ENCODE data around the gene MLLT6. TPM values are rescaled to one million over a fixed set of nuclear protein-coding genes. Genes with fewer than 3 reads are reported as not detected.

Gene MLLT6
- total RNA-seq, 4 donors from 2014 or later: 48.2 to 76.8 (median 56.3) TPM

- H3K27me3 ChIP-seq: no peaks in the 10 kb centered on the region
- intact Hi-C loops (cut with DNase I; ENCODE audit: low total_unique reads): loop anchor here (1.0 to 5.0 kb wide), 2 partner anchors 27 to 164 kb away; partner anchors contain the start of gene CISD3
- ATAC-seq (no peak), DNase-seq (no peak)
- peaks cover 24 to 25% of the 10 kb centered on the region in 2 donors for H3K4me1 ChIP-seq
- H3K9me3 ChIP-seq: no peaks in the 10 kb centered on the region
- H3K4me3 ChIP-seq: peak overlapping the region; percentile 71 to 93 (median 78)
- in situ Hi-C loops (cut with MboI; ENCODE audit: low sequenced_read_pairs in 4 of 4): no loop called here
- peaks cover 0 to 7% of the 10 kb centered on the region in 2 donors for H3K36me3 ChIP-seq
- TF ChIP-seq CTCF (IDR thresholded peaks at IDR 0.05 in 4 of 5, conservative IDR thresholded peaks at IDR 0.05 in 1 of 5): no peak
- TF ChIP-seq POLR2A (IDR thresholded peaks at IDR 0.05): no peak
- peak overlapping the region; percentile 96 to 100 (median 98) for H3K27ac ChIP-seq
Measured at GRCh38 chr17:38702916-38703741, 1.9 kb upstream of the MLLT6 start.

DNA sequence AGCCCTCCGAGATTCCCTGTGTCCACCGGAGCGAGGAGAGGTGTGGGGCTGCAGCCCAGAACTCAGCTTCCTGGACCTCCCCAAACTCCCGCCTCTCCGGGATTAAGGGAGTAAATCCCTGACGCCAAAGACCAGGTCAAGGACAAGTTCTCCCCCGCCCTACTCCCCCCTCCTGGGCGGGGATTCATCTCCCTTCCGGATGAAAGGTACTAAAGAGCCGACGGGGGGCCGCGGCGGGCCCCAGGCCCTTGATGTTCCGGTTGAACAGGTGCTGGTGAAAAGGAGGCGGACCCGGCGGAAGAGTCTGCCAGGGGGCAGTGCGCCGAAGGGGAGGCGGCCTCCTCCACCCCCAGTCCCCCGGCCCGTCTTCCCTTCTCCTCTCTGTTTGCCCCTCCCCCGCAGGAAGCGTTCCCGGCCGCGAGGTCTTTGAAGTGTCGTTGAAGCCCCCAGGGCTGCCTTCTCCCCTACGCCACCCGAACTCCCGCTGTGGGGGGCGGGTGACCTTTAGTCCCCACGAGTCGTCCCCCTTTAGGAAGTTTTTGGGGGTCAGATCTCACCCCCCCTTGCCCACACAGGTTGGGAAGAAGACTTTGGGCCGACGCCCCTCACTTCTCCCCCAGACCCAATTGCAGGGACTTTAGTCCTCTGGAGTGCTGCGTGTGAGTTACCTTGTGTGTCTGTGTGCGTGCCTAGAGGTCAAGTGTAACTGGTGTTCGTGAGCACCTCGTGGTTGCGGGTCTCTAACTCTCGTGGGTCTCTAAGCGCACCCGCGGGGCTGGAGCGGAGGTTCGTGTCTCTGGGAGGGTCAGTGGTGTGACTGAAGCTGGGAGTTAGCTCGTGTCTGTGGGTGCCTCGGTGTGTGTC, 1.1 kb upstream of the MLLT6 start:
- H3K4me1 ChIP-seq: peaks cover 28 to 29% of the 10 kb centered on the region in 2 donors
- peak overlapping the region; percentile 71 to 93 (median 78) for H3K4me3 ChIP-seq
- H3K36me3 ChIP-seq: peaks cover 0 to 7% of the 10 kb centered on the region in 2 donors
- peak; percentile 73 to 91 for DNase-seq
- H3K27ac ChIP-seq: peak overlapping the region; percentile 96 to 100 (median 98)
- no peaks in the 10 kb centered on the region for H3K9me3 ChIP-seq
- TF ChIP-seq CTCF (IDR thresholded peaks at IDR 0.05 in 4 of 5, conservative IDR thresholded peaks at IDR 0.05 in 1 of 5) (no peak), POLR2A (IDR thresholded peaks at IDR 0.05) (peak; percentile 66 to 72)
- intact Hi-C loops (cut with DNase I; ENCODE audit: low total_unique reads): loop anchor here (1.0 to 5.0 kb wide), 3 partner anchors 27 to 163 kb away; partner anchors contain the start of gene PSMB3
- in situ Hi-C loops (cut with MboI; ENCODE audit: low sequenced_read_pairs in 4 of 4): no loop called here
- ATAC-seq: peak; percentile 25 to 43
- H3K27me3 ChIP-seq: no peaks in the 10 kb centered on the region

DNA sequence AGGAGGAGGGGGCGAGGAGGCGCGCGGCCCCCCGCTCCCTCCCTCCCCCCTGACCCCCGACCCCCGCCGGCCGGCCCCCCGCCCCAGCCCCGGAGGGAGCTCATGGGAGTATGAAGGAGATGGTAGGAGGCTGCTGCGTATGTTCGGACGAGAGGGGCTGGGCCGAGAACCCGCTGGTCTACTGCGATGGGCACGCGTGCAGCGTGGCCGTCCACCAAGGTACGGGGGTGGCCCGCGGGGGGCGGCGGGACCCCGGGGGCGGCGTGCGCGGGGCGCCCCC, 390 bp downstream of the MLLT6 start:
- intact Hi-C loops (cut with DNase I; ENCODE audit: low total_unique reads) (loop anchor here (2.0 to 5.0 kb wide), 2 partner anchors 29 to 92 kb away; partner anchors contain the start of gene PIP4K2B), in situ Hi-C loops (cut with MboI; ENCODE audit: low sequenced_read_pairs in 4 of 4) (no loop called here)
- Histone ChIP-seq H3K4me1 (peaks cover 43 to 44% of the 10 kb centered on the region in 2 donors), H3K27me3 (no peaks in the 10 kb centered on the region), H3K9me3 (no peaks in the 10 kb centered on the region), H3K27ac (peak overlapping the region; percentile 96 to 100 (median 98)), H3K36me3 (peaks cover 0 to 13% of the 10 kb centered on the region in 2 donors), H3K4me3 (peak overlapping the region; percentile 71 to 93 (median 76))
- DNase-seq (no peak), ATAC-seq (no peak)
- TF ChIP-seq POLR2A (IDR thresholded peaks at IDR 0.05) (no peak), CTCF (IDR thresholded peaks at IDR 0.05 in 4 of 5, conservative IDR thresholded peaks at IDR 0.05 in 1 of 5) (no peak)

- ATAC-seq: no peak
- Histone ChIP-seq H3K36me3 (peaks cover 0 to 13% of the 10 kb centered on the region in 2 donors), H3K27me3 (no peaks in the 10 kb centered on the region), H3K4me1 (peaks cover 48% of the 10 kb centered on the region in 2 donors), H3K4me3 (peak overlapping the region; percentile 71 to 93 (median 76)), H3K27ac (peak overlapping the region; percentile 96 to 100 (median 98)), H3K9me3 (no peaks in the 10 kb centered on the region)
- TF ChIP-seq POLR2A (IDR thresholded peaks at IDR 0.05) (peak in 1 of 2 donors; percentile 30), CTCF (IDR thresholded peaks at IDR 0.05 in 4 of 5, conservative IDR thresholded peaks at IDR 0.05 in 1 of 5) (no peak)
- intact Hi-C loops (cut with DNase I; ENCODE audit: low total_unique reads) (loop anchor here (2.0 to 5.0 kb wide), 2 partner anchors 29 to 91 kb away; partner anchors contain the start of gene PIP4K2B), in situ Hi-C loops (cut with MboI; ENCODE audit: low sequenced_read_pairs in 4 of 4) (no loop called here)
- peak in 1 of 2 donors; percentile 59 for DNase-seq
Measured at GRCh38 chr17:38705803-38706504, 881 bp downstream of the MLLT6 start.

All from gastrocnemius medialis (tissue), 4 donors.